ENCODE data around the gene MFSD2A. TPM values are rescaled to one million over a fixed set of nuclear protein-coding genes. Genes with fewer than 3 reads are reported as not detected.

Gene MFSD2A
- total and polyA plus RNA-seq, 5 experiments from 2014 or later = 0.22 to 1.4 (median 0.81) TPM; not detected in 2

DNA sequence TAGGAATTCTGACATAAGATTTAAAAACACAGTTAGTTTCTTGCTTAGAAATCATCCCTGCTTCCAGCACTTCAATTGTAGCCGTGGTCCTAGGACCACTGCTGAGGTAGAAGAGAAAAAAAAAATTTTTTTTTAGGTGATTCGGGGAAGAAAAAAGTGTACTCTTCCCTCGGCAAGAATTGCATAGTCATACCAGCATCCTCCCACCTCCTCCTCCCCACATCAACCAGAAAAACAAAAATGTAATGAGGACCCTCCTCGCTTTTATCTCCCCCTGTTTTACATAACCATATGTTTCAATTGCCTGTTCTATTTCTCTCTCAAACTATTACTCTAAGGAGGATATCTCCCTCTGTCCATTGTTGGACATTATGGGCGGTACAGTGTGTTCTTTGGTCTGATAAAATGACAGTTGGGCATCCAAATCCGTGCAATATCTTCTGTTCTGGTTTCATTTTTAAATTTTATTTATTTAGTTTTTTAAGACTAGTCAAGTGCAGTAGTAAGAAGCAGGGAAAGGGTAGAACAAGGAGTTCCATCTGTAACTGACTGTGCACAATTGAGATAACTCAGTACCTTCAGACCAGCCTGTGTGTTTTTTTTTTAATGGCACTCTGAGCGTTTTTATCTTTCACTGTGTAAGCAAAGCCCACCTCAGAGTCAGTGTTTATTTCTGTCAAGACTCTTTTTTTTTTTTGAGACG lies 10.4 kb upstream of the MFSD2A start:
- POLR2A ChIA-PET = no interaction called here
- no peak overlapping the region for H3K4me3 Mint-ChIP-seq
- ATAC-seq (no peak), DNase-seq (no peak)
- peaks cover 0 to 10% (median 4%) of the 10 kb centered on the region in 5 donors for H3K27me3 Mint-ChIP-seq
- no peak overlapping the region for H3K27ac Mint-ChIP-seq
- H3K36me3 Mint-ChIP-seq = no peaks in the 10 kb centered on the region
- no peaks in the 10 kb centered on the region for H3K9me3 Mint-ChIP-seq
- H3K4me1 Mint-ChIP-seq = peaks cover 0 to 7% (median 0%) of the 10 kb centered on the region in 4 donors

DNA sequence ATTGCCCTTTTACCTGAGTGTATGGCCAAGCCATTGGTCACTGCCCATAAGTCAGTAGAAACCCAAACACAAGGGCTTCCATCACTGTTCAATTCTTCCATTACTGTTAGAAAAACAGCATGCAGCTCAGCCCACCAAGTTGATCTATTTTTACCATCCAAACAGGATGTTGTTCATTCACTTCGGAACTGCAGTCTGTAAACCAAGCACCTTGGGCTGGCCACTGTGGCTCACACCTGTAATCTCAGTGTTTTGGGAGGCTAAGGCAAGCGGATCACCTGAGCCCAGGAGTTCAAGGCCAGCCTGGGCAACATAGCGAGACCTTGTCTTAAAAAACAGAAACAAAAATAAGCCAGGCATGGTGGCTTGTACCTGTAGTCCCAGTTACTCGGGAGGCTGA lies 8.7 kb upstream of the MFSD2A start:
- Mint-ChIP-seq H3K27ac (no peak overlapping the region), H3K27me3 (peaks cover 0 to 10% (median 4%) of the 10 kb centered on the region in 5 donors), H3K4me1 (peaks cover 0 to 7% (median 0%) of the 10 kb centered on the region in 4 donors), H3K36me3 (no peaks in the 10 kb centered on the region), H3K9me3 (no peaks in the 10 kb centered on the region), H3K4me3 (no peak overlapping the region)
- POLR2A ChIA-PET = no interaction called here
- no peak for DNase-seq
- no peak for ATAC-seq

GRCh38 chr1:39947260-39947659 lies 7.7 kb upstream of the MFSD2A start:
- POLR2A ChIA-PET = no interaction called here
- Mint-ChIP-seq H3K36me3 (no peaks in the 10 kb centered on the region), H3K9me3 (no peaks in the 10 kb centered on the region), H3K27ac (no peak overlapping the region), H3K4me1 (peaks cover 0 to 7% (median 0%) of the 10 kb centered on the region in 4 donors), H3K4me3 (no peak overlapping the region), H3K27me3 (peaks cover 0 to 6% (median 4%) of the 10 kb centered on the region in 5 donors)
- no peak for DNase-seq
- no peak for ATAC-seq

GRCh38 chr1:39949891-39950290 lies 5.1 kb upstream of the MFSD2A start:
- Mint-ChIP-seq H3K4me1 (peaks cover 3 to 13% (median 6%) of the 10 kb centered on the region in 4 donors), H3K27me3 (peaks cover 0 to 5% (median 2%) of the 10 kb centered on the region in 5 donors), H3K27ac (no peak overlapping the region), H3K9me3 (no peaks in the 10 kb centered on the region), H3K4me3 (no peak overlapping the region), H3K36me3 (no peaks in the 10 kb centered on the region)
- no peak for ATAC-seq
- POLR2A ChIA-PET = no interaction called here
- DNase-seq = no peak

- ATAC-seq (no peak), DNase-seq (peak in 1 of 10 donors; percentile 13)
- Mint-ChIP-seq H3K36me3 (no peaks in the 10 kb centered on the region), H3K4me3 (no peak overlapping the region), H3K27me3 (peaks cover 0 to 2% (median 0%) of the 10 kb centered on the region in 5 donors), H3K4me1 (peaks cover 13 to 22% (median 17%) of the 10 kb centered on the region in 4 donors), H3K27ac (no peak overlapping the region), H3K9me3 (no peaks in the 10 kb centered on the region)
- POLR2A ChIA-PET = no interaction called here
Measured at GRCh38 chr1:39951926-39952325, 3.0 kb upstream of the MFSD2A start.

DNA sequence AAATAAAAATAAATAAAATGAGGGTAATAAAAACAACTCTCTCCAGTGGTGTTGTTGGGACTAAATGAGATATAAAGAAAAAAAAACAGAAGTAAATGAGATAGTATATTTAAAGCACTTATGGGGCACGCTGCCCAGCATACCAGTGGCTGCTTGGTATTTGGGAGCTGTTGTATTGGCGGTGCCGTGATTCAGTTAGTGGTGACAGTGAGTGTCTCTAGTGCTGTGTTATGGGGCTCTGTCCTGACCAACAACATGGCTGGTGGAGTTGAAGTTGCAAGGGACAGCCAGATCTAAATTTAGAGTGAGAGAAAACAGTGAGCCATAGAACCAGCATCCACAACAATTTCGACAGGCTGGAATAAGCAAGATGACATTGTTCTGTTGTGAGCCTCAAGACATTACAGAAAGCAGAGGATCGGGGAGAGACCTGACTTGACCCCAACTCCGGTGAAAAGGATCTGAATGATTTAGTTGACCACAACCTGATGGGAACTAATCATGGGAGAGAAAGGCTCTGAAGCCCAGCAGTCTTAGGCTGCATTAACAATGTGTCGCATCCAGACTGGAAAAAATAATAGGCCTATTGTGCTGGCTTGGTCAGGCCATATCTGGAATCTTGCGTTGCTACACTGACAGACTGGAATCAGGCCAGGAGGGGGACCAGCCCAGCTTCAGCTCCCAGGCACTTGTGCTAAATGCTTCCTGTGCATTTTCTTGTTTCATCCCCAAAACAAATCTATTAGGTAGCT lies 2.4 kb upstream of the MFSD2A start:
- Mint-ChIP-seq H3K27me3 (no peaks in the 10 kb centered on the region), H3K9me3 (no peaks in the 10 kb centered on the region), H3K27ac (no peak overlapping the region), H3K4me1 (peaks cover 16 to 22% (median 20%) of the 10 kb centered on the region in 4 donors), H3K4me3 (no peak overlapping the region), H3K36me3 (no peaks in the 10 kb centered on the region)
- ATAC-seq = no peak
- DNase-seq = no peak
- POLR2A ChIA-PET = no interaction called here

DNA sequence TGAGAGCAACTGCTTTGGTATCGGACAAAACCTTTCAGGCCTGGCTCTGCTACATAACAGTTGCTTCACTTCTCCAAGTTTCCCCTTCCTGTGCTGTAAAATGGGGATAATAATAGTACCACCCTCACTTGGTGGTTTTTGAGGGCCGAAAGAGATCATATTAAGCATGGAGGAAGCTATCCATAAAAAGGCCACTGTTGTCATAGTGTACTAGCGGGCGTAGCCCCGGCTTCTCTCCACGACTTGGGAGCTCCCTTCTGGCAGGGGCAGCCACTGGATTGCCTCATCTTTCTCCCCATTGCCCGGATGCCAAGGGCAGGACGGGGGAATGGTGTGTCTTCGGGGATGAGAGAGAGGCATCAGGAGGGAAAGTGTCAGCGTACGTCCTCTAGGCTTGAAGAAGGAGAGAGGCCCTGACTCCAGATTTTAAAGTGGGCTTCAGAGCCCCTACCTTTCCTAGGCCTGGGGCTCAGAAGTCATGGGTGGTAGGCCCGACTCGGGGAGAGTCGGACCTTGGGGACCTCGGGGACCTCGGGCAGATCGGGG lies 548 bp upstream of the MFSD2A start:
- H3K4me1 Mint-ChIP-seq = peaks cover 16 to 26% (median 20%) of the 10 kb centered on the region in 4 donors
- H3K36me3 Mint-ChIP-seq = no peaks in the 10 kb centered on the region
- H3K27me3 Mint-ChIP-seq = no peaks in the 10 kb centered on the region
- H3K4me3 Mint-ChIP-seq = peak overlapping the region; percentile 87 to 97 (median 92)
- DNase-seq (peak in 1 of 10 donors; percentile 40), ATAC-seq (no peak)
- no peaks in the 10 kb centered on the region for H3K9me3 Mint-ChIP-seq
- POLR2A ChIA-PET = interaction anchor here (1.9 kb wide), 1 partner anchor 85 kb away, joined by 5 read pairs; no protein-coding TSS in a partner anchor
- peak overlapping the region in 7 of 10 donors; percentile 43 to 85 (median 74) for H3K27ac Mint-ChIP-seq

GRCh38 chr1:39955547-39956539 lies 898 bp downstream of the MFSD2A start:
- DNase-seq (peak in 7 of 10 donors; percentile 18 to 59 (median 29)), ATAC-seq (peak; percentile 45 to 56)
- H3K27ac Mint-ChIP-seq = peak overlapping the region in 8 of 10 donors; percentile 15 to 92 (median 71)
- H3K9me3 Mint-ChIP-seq = no peaks in the 10 kb centered on the region
- POLR2A ChIA-PET = interaction anchor here (0.6 to 1.9 kb wide), 4 partner anchors 36 to 1904 kb away, joined by 3 to 9 read pairs (median 5); partner anchors contain the start of gene CAP1
- H3K36me3 Mint-ChIP-seq = no peaks in the 10 kb centered on the region
- H3K4me3 Mint-ChIP-seq = peak overlapping the region; percentile 87 to 97 (median 92)
- no peaks in the 10 kb centered on the region for H3K27me3 Mint-ChIP-seq
- H3K4me1 Mint-ChIP-seq = peaks cover 19 to 38% (median 28%) of the 10 kb centered on the region in 4 donors

DNA sequence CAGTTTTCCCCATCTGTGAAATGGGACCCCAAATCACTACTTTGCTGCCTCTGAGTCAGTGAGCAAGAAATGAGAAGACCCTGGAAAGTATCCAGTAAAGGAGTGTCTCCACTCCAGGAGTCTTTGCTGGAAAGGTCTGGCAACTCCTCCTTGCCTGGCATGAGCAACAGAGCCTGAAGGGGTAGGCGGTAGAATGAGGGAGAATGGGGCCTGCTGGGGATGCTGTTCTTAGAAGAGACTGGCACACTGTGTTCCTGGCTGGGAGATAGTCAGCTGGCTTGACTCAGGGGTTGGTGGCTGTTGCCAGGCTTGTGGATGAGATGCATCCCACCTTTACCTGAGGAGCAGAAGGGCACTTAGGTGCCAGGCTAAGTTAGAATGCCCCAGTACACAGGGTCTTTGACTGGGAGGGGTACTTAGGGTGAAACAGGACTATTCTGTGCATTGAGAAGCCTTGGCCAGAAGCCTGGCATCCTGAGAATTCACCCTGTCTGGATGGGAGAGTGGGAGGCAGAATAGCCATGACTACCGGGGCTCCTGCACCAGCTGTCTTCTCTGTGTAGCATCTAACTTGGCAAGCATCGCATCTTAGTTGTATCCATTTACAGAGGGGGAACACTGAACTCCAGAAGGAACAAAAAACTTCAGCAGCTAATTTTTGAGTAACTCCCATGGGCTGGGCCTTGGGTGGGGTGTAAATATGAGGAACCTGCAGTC lies 2.5 kb downstream of the MFSD2A start:
- Mint-ChIP-seq H3K36me3 (no peaks in the 10 kb centered on the region), H3K9me3 (no peaks in the 10 kb centered on the region), H3K4me1 (peaks cover 19 to 46% (median 30%) of the 10 kb centered on the region in 4 donors), H3K27me3 (no peaks in the 10 kb centered on the region), H3K4me3 (peak overlapping the region in 3 of 10 donors; percentile 14 to 53 (median 14)), H3K27ac (no peak overlapping the region)
- POLR2A ChIA-PET = interaction anchor here (0.6 kb wide), 1 partner anchor 16 kb away, joined by 5 read pairs; no protein-coding TSS in a partner anchor
- no peak for ATAC-seq
- no peak for DNase-seq

GRCh38 chr1:39958403-39959200 lies 3.7 kb downstream of the MFSD2A start:
- no peak overlapping the region for H3K4me3 Mint-ChIP-seq
- H3K9me3 Mint-ChIP-seq = no peaks in the 10 kb centered on the region
- peak overlapping the region in 1 of 10 donors; percentile 79 for H3K27ac Mint-ChIP-seq
- no peaks in the 10 kb centered on the region for H3K27me3 Mint-ChIP-seq
- H3K4me1 Mint-ChIP-seq = peaks cover 19 to 46% (median 30%) of the 10 kb centered on the region in 4 donors
- H3K36me3 Mint-ChIP-seq = no peaks in the 10 kb centered on the region
- POLR2A ChIA-PET = interaction anchor here (0.7 kb wide), 1 partner anchor 72 kb away, joined by 3 read pairs; no protein-coding TSS in a partner anchor
- DNase-seq = peak in 1 of 10 donors; percentile 22
- no peak for ATAC-seq

Data from naive thymus-derived CD8-positive, alpha-beta T cell (primary cell).